CD4-positive, alpha-beta T cell treated with Interleukin-17A for 4 hours (primary cell): Measurements from ENCODE around the gene DDX27.
A peak's percentile ranks its signal among the peaks of the same experiment; 100 is the strongest.
"Not testable (repeated sequence)": the region's sequence is repeated elsewhere in the genome, so short reads cannot be mapped to it uniquely, and the experiment has no call there.

ENCODE experiments used
- DNase-seq: peaks from one replicate; pipeline ENCODE4 v3.0.0-alpha.2; 2020; ENCODE audit warnings: mixed read lengths

The DDX27 gene

GRCh38 chr20:49219091-49219923, at the start of gene DDX27:
Gene DDX27 (plus strand): TSS chr20:49219416. CDS start chr20:49219449, 33 bp downstream.
- DNase-seq: peak; percentile 95

GRCh38 chr20:49169547-49169946, 49.7 kb upstream of the DDX27 start:
- no peak for DNase-seq

GRCh38 chr20:49170714-49171113, 48.5 kb upstream of the DDX27 start:
- DNase-seq: no peak

GRCh38 chr20:49171909-49172308, 47.3 kb upstream of the DDX27 start:
- no peak for DNase-seq

- DNase-seq: no peak
Measured at GRCh38 chr20:49172413-49172812, 46.8 kb upstream of the DDX27 start.

- DNase-seq: no peak
Measured at GRCh38 chr20:49174183-49174582, 45.0 kb upstream of the DDX27 start.

GRCh38 chr20:49179368-49180277, 39.6 kb upstream of the DDX27 start:
- DNase-seq: no peak

GRCh38 chr20:49181265-49181877, 37.8 kb upstream of the DDX27 start:
- DNase-seq: no peak

- DNase-seq: no peak
Measured at GRCh38 chr20:49183444-49183843, 35.8 kb upstream of the DDX27 start.

- not testable (repeated sequence) for DNase-seq
Measured at GRCh38 chr20:49184084-49184501, 35.1 kb upstream of the DDX27 start.

GRCh38 chr20:49184691-49185070, 34.5 kb upstream of the DDX27 start:
- no peak for DNase-seq

GRCh38 chr20:49185071-49185761, 34.0 kb upstream of the DDX27 start:
- no peak for DNase-seq

GRCh38 chr20:49186535-49187329, 32.5 kb upstream of the DDX27 start:
- peak; percentile 78 for DNase-seq

GRCh38 chr20:49187330-49187850, 31.8 kb upstream of the DDX27 start:
- DNase-seq: no peak

- peak; percentile 96 for DNase-seq
Measured at GRCh38 chr20:49187851-49188641, 31.2 kb upstream of the DDX27 start, which contains the start of gene STAU1. Gene STAU1 (minus strand): TSS chr20:49188334. CDS start chr20:49166201, 22,133 bp downstream.

- not testable (repeated sequence) for DNase-seq
Measured at GRCh38 chr20:49192944-49193518, 26.2 kb upstream of the DDX27 start.

- no peak for DNase-seq
Measured at GRCh38 chr20:49199729-49200293, 19.4 kb upstream of the DDX27 start.

GRCh38 chr20:49203011-49203410, 16.2 kb upstream of the DDX27 start:
- no peak for DNase-seq

- no peak for DNase-seq
Measured at GRCh38 chr20:49203746-49204145, 15.5 kb upstream of the DDX27 start.

- no peak for DNase-seq
Measured at GRCh38 chr20:49207076-49207475, 12.1 kb upstream of the DDX27 start.
